MM.1S (cell line): Measurements from ENCODE around the gene RPTOR.

Experiments
- DNase-seq: peaks from one replicate; pipeline ENCODE4 v3.0.0-alpha.2; 2015
- H2AFZ ChIP-seq: fragments of 300-600 bp; sonication (generic); 2 replicates; pipeline ENCODE4 v1.6.0; 2016; ENCODE audit warnings: antibody characterized with exemption, low read length
- H3F3A ChIP-seq: fragments of 300-600 bp; sonication (generic); 2 replicates; pipeline ENCODE4 v1.6.1; 2016; ENCODE audit warnings: mild to moderate bottlenecking, antibody characterized with exemption, low read length, moderate library complexity, mixed read lengths; ENCODE audit not compliant: insufficient read depth
- H3K27ac ChIP-seq: fragments of 300-600 bp; sonication (generic); 2 replicates; pipeline ENCODE4 v1.5.1; 2016; ENCODE audit warnings: mild to moderate bottlenecking, low read length
- H3K27me3 ChIP-seq: fragments of 300-600 bp; sonication (generic); replicated peaks from 2 replicates; pipeline ENCODE4 v1.6.0; 2016; ENCODE audit warnings: low read length; ENCODE audit not compliant: insufficient read depth
- H3K36me3 ChIP-seq: fragments of 300-600 bp; sonication (generic); replicated peaks from 2 replicates; pipeline ENCODE4 v1.6.1; 2016; ENCODE audit warnings: mild to moderate bottlenecking, low read length, mixed read lengths; ENCODE audit not compliant: insufficient read depth
- H3K4me1 ChIP-seq: fragments of 300-600 bp; sonication (generic); 2 replicates; pipeline ENCODE4 v1.6.1; 2016; ENCODE audit warnings: low read length, mixed read lengths
- H3K4me2 ChIP-seq: fragments of 300-600 bp; sonication (generic); 2 replicates; pipeline ENCODE4 v1.6.0; 2016; ENCODE audit warnings: low read depth, low read length
- H3K4me3 ChIP-seq: fragments of 300-600 bp; sonication (generic); 2 replicates; pipeline ENCODE4 v1.5.1; 2016; ENCODE audit warnings: low read length, mixed read lengths
- H3K79me2 ChIP-seq: fragments of 300-600 bp; sonication (generic); 2 replicates; pipeline ENCODE4 v1.6.1; 2016; ENCODE audit warnings: mixed run types, low read length, mixed read lengths
- H3K9ac ChIP-seq: fragments of 300-600 bp; sonication (generic); 2 replicates; pipeline ENCODE4 v1.6.1; 2016; ENCODE audit warnings: low read length, mixed read lengths
- H3K9me2 ChIP-seq: fragments of 300-600 bp; sonication (generic); replicated peaks from 2 replicates; pipeline ENCODE4 v1.6.1; 2016; ENCODE audit warnings: mild to moderate bottlenecking, low read length, mixed read lengths; ENCODE audit not compliant: insufficient read depth
- H3K9me3 ChIP-seq: fragments of 300-600 bp; sonication (generic); replicated peaks from 2 replicates; pipeline ENCODE4 v1.6.1; 2016; ENCODE audit warnings: mild to moderate bottlenecking, low read length, mixed read lengths; ENCODE audit not compliant: insufficient read depth
- H4K20me1 ChIP-seq: fragments of 300-600 bp; sonication (generic); 2 replicates; pipeline ENCODE4 v1.6.1; 2016; ENCODE audit warnings: mild to moderate bottlenecking, low read length, moderate library complexity, mixed read lengths; ENCODE audit not compliant: insufficient read depth
- CTCF ChIP-seq: fragments of 300-600 bp; sonication (generic); IDR thresholded peaks from 2 replicates; pipeline ENCODE4 v1.5.1; 2016; ENCODE audit warnings: antibody characterized with exemption, low read length, mixed read lengths
- EZH2 ChIP-seq: fragments of 300-600 bp; sonication (generic); optimal IDR thresholded peaks from 2 replicates; pipeline ENCODE3; 2017; ENCODE audit warnings: low read depth, mild to moderate bottlenecking, antibody characterized with exemption, low read length, mixed read lengths
- EZH2phosphoT487 ChIP-seq: fragments of 300-600 bp; sonication (generic); IDR thresholded peaks from 2 replicates; pipeline ENCODE4 v1.6.1; 2018; ENCODE audit warnings: antibody characterized with exemption, low read length

RPTOR gene

GRCh38 chr17:80929449-80929848 lies 384.8 kb downstream of the RPTOR start:
- Histone ChIP-seq H3K4me1 (peaks cover 9% of the 10 kb centered on the region), H3K36me3 (no peaks in the 10 kb centered on the region), H3K4me2 (no peak overlapping the region), H3K79me2 (no peaks in the 10 kb centered on the region), H3K9me2 (no peaks in the 10 kb centered on the region), H3K27me3 (no peaks in the 10 kb centered on the region), H3K9me3 (no peaks in the 10 kb centered on the region), H3K27ac (no peak overlapping the region), H2AFZ (no peak overlapping the region), H3K9ac (no peak overlapping the region), H4K20me1 (no peaks in the 10 kb centered on the region), H3F3A (no peaks in the 10 kb centered on the region), H3K4me3 (no peak overlapping the region)
- DNase-seq: no peak
- TF ChIP-seq EZH2: no peak
- TF ChIP-seq EZH2phosphoT487: no peak
- no peak for TF ChIP-seq CTCF

- no peak overlapping the region for H3K27ac ChIP-seq
- H3F3A ChIP-seq: no peaks in the 10 kb centered on the region
- no peak overlapping the region for H2AFZ ChIP-seq
- H3K27me3 ChIP-seq: no peaks in the 10 kb centered on the region
- H3K79me2 ChIP-seq: no peaks in the 10 kb centered on the region
- peaks cover 9% of the 10 kb centered on the region for H3K4me1 ChIP-seq
- no peaks in the 10 kb centered on the region for H3K9me3 ChIP-seq
- DNase-seq: no peak
- H3K9ac ChIP-seq: no peak overlapping the region
- H4K20me1 ChIP-seq: no peaks in the 10 kb centered on the region
- no peaks in the 10 kb centered on the region for H3K9me2 ChIP-seq
- H3K4me3 ChIP-seq: no peak overlapping the region
- TF ChIP-seq CTCF: no peak
- no peak for TF ChIP-seq EZH2
- no peaks in the 10 kb centered on the region for H3K36me3 ChIP-seq
- no peak overlapping the region for H3K4me2 ChIP-seq
Observed at GRCh38 chr17:80930335-80931279, 386.0 kb downstream of the RPTOR start.

- H3K4me1 ChIP-seq: peaks cover 9% of the 10 kb centered on the region
- no peak overlapping the region for H2AFZ ChIP-seq
- no peaks in the 10 kb centered on the region for H3K9me2 ChIP-seq
- H3K9ac ChIP-seq: no peak overlapping the region
- no peaks in the 10 kb centered on the region for H3K36me3 ChIP-seq
- H3K27ac ChIP-seq: no peak overlapping the region
- H3F3A ChIP-seq: no peaks in the 10 kb centered on the region
- H4K20me1 ChIP-seq: no peaks in the 10 kb centered on the region
- H3K4me2 ChIP-seq: no peak overlapping the region
- no peaks in the 10 kb centered on the region for H3K79me2 ChIP-seq
- H3K4me3 ChIP-seq: no peak overlapping the region
- DNase-seq: no peak
- no peaks in the 10 kb centered on the region for H3K9me3 ChIP-seq
- TF ChIP-seq EZH2: no peak
- TF ChIP-seq EZH2phosphoT487: no peak
- TF ChIP-seq CTCF: no peak
- no peaks in the 10 kb centered on the region for H3K27me3 ChIP-seq
Observed at GRCh38 chr17:80931421-80932265, 387.0 kb downstream of the RPTOR start.
